Stimulated activated CD4-positive, alpha-beta T cell treated with anti-CD3 and anti-CD28 coated beads, TNF-alpha, amount 100 ng/mL, for 48 hours (primary cell): ENCODE results near the gene RNF123.

ENCODE experiments used
- DNase-seq, 3 donors: peaks; one replicate each; pipeline ENCODE4 v3.0.0-alpha.2; 2020; ENCODE audit warnings: low read depth in 3 of 3

Gene RNF123

GRCh38 chr3:49750056-49750455 lies 60.7 kb downstream of the RNF123 start:
- no peak for DNase-seq

GRCh38 chr3:49751501-49751900 lies 62.1 kb downstream of the RNF123 start:
- DNase-seq = no peak

GRCh38 chr3:49754536-49754935 lies 65.2 kb downstream of the RNF123 start:
- no peak for DNase-seq

- no peak for DNase-seq
These were observed 66.7 kb downstream of the RNF123 start for GRCh38 chr3:49756036-49756435.

- DNase-seq = no peak
These were observed 67.8 kb downstream of the RNF123 start for GRCh38 chr3:49757197-49757596.

GRCh38 chr3:49759226-49759625 lies 69.9 kb downstream of the RNF123 start:
- DNase-seq = no peak

GRCh38 chr3:49761661-49762060 lies 72.3 kb downstream of the RNF123 start:
- DNase-seq = no peak

DNA sequence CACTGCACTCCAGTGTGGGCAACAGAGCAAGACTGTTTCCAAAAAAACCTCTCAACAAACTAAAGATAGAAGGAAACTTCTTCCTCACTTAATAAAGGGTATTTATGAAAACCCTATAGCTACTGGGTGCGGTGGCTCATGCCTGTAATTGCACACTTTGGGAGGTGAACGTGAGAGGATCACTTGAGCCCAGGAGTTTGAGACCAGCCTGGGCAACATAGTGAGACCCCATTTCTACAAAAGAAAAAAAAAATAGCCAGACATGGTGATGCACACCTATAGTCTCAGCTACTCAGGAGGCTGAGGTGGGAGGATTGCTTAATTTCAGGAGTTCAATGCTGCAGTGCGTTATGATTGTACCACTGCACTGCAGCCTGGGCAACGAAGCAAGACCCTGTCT lies 74.6 kb downstream of the RNF123 start:
- DNase-seq = no peak

- no peak for DNase-seq
These were observed 80.0 kb downstream of the RNF123 start for GRCh38 chr3:49769286-49769915.

GRCh38 chr3:49769926-49770325 lies 80.6 kb downstream of the RNF123 start:
- DNase-seq = no peak
